GM19043 (cell line): Measurements from ENCODE around the gene FKBP14.

Experiments
- ATAC-seq: cut with Tn5 transposase; IDR thresholded peaks from one replicate; pipeline ENCODE4 v1.9.1; 2021; ENCODE audit warnings: low read depth; ENCODE audit not compliant: unreplicated experiment

FKBP14 gene

GRCh38 chr7:30036220-30036619 lies 9.7 kb upstream of the FKBP14 start:
- ATAC-seq = no peak

- ATAC-seq = no peak
Observed at GRCh38 chr7:30034501-30034900, 8.0 kb upstream of the FKBP14 start.

- no peak for ATAC-seq
Observed at GRCh38 chr7:30032310-30033125, 6.0 kb upstream of the FKBP14 start.

GRCh38 chr7:30029696-30030095 lies 3.2 kb upstream of the FKBP14 start:
- no peak for ATAC-seq

- ATAC-seq = peak; percentile 17
Observed at GRCh38 chr7:30028749-30029635, 2.5 kb upstream of the FKBP14 start.

GRCh38 chr7:30028216-30028748 lies 1.8 kb upstream of the FKBP14 start, which contains the start of gene PLEKHA8:
Gene PLEKHA8 (plus strand): TSS chr7:30028412. CDS start chr7:30028763, 351 bp downstream.
- peak; percentile 42 for ATAC-seq

GRCh38 chr7:30027740-30028215 lies 1.3 kb upstream of the FKBP14 start:
- ATAC-seq = peak; percentile 1

- ATAC-seq = peak; percentile 29
Observed at GRCh38 chr7:30027065-30027456, 559 bp upstream of the FKBP14 start.

- no peak for ATAC-seq
Observed at GRCh38 chr7:30023524-30023923, 3.0 kb downstream of the FKBP14 start.

- no peak for ATAC-seq
Observed at GRCh38 chr7:30022991-30023390, 3.5 kb downstream of the FKBP14 start.

- no peak for ATAC-seq
Observed at GRCh38 chr7:30020535-30020934, 6.0 kb downstream of the FKBP14 start.

GRCh38 chr7:30019960-30020359 lies 6.5 kb downstream of the FKBP14 start:
- ATAC-seq = no peak

- ATAC-seq = no peak
Observed at GRCh38 chr7:30019387-30019786, 7.1 kb downstream of the FKBP14 start.

GRCh38 chr7:30018451-30018850 lies 8.1 kb downstream of the FKBP14 start:
- ATAC-seq = no peak

- ATAC-seq = no peak
Observed at GRCh38 chr7:30012757-30013156, 13.7 kb downstream of the FKBP14 start.

- ATAC-seq = no peak
Observed at GRCh38 chr7:30010021-30010420, 16.5 kb downstream of the FKBP14 start.

GRCh38 chr7:30005464-30005863 lies 21.0 kb downstream of the FKBP14 start:
- no peak for ATAC-seq

GRCh38 chr7:30003098-30003497 lies 23.4 kb downstream of the FKBP14 start:
- ATAC-seq = no peak

GRCh38 chr7:30001998-30002397 lies 24.5 kb downstream of the FKBP14 start:
- ATAC-seq = no peak

- no peak for ATAC-seq
Observed at GRCh38 chr7:29998489-29998888, 28.0 kb downstream of the FKBP14 start.

GRCh38 chr7:29996321-29996720 lies 30.2 kb downstream of the FKBP14 start:
- no peak for ATAC-seq
